Measurements from ENCODE around the gene EVI2B.
"Not testable (repeated sequence)": the region's sequence is repeated elsewhere in the genome, so short reads cannot be mapped to it uniquely, and the experiment has no call there.

The EVI2B gene

DNA sequence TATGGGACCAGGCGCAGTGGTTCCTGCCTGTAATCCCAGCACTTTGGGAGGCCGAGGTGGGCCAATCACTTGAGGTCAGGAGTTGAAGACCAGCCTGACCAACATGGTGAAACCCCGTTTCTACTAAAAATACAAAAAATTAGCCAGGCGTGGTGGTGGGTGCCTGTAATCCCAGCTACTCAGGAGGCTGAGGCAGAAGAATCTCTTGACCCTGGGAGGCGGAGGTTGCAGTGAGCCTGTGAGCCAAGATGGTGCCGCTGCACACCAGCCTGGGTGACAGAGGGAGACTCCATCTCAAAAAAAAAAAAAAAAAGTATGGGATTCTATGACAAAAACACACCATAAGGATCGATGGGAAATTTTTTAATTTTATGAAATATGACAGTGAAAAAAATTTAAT is 1.6 kb downstream of the EVI2B start:
- Histone ChIP-seq H3K4me3 (peak overlapping the region in 6 of 7 experiments; percentile 14 to 38 (median 22)), H3K27ac (peak overlapping the region in 16 of 21 experiments; percentile 0 to 96 (median 74))

GRCh38 chr17:31311526-31311925 is 2.3 kb downstream of the EVI2B start:
- Histone ChIP-seq H3K4me3 (peak overlapping the region in 6 of 7 experiments; percentile 14 to 38 (median 22)), H3K27ac (peak overlapping the region in 12 of 21 experiments; percentile 18 to 96 (median 78))

GRCh38 chr17:31310886-31311285 is 3.0 kb downstream of the EVI2B start:
- H3K4me3 ChIP-seq: peak overlapping the region in 6 of 7 experiments; percentile 14 to 26 (median 18)
- H3K27ac ChIP-seq: peak overlapping the region in 14 of 21 experiments; percentile 3 to 96 (median 76)

DNA sequence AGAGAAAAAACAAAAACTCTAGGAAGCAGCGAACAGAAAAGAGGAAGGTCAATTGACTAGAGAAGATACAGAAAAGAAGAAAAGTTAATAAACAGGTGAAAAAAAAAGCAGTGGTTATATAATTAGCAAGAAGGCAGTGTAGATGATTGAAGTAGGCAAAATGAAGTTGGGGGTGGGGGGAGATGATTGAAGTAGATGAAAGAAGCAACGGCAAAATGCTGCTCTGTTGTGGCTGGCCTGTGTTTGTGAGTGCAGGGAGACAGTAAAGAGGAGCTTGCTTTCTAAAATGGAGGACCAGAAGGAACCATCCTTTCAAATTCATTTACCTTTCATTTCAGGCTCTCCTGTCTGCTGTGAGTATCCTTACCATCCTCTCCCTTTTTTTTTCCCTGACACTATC is 3.6 kb downstream of the EVI2B start:
- Histone ChIP-seq H3K27ac (peak overlapping the region in 13 of 21 experiments; percentile 11 to 96 (median 77)), H3K4me3 (peak overlapping the region in 5 of 7 experiments; percentile 14 to 26 (median 19))

DNA sequence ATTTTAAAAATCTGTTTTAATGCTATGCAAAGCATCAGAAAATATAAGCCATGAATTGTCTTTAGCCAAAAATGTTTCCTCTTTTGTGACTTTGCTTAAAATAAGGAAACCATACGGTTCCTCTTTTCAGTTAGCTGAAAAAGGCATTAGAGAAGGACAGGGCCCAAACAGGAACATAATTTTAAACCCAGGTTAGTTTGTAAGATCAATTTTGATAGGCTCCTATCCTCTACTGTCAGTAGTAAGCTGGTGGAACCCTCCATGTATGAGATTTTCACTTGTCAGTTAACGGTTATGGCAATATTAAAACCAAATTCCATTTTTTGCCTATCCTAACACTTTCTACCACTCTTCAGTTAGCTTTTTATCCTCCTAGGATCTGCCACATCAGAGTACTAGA is 4.3 kb downstream of the EVI2B start:
- Histone ChIP-seq H3K4me3 (peak overlapping the region in 4 of 7 experiments; percentile 11 to 26 (median 16)), H3K27ac (peak overlapping the region in 14 of 21 experiments; percentile 11 to 96 (median 76))

GRCh38 chr17:31308372-31309334 is 5.2 kb downstream of the EVI2B start:
- Histone ChIP-seq H3K4me3 (peak overlapping the region in 1 of 7 experiments; percentile 26), H3K27ac (peak overlapping the region in 14 of 21 experiments; percentile 11 to 96 (median 74))

DNA sequence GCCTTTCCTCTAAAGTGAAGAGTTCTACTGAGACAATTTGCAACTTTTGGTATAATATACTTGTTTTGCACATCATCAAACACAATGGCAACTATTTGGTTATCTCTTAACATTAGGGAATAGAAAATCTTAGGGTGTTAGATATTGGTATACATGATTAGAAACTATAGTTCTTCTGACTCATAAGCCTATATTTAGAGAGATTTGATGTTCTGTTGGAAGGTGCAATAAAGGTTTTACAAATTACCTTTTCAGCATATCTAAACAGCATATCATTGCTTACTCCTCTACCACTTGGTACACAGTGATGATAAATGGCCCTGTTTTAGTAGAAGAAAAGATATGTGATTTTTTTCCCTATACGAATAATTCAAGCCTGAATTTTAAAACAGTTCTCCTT is 6.2 kb downstream of the EVI2B start:
- H3K27ac ChIP-seq: peak overlapping the region in 10 of 21 experiments; percentile 11 to 96 (median 77)
- no peak overlapping the region for H3K4me3 ChIP-seq

GRCh38 chr17:31299624-31300023 is 14.2 kb downstream of the EVI2B start:
- Histone ChIP-seq H3K27ac (no peak overlapping the region), H3K4me3 (no peak overlapping the region)

DNA sequence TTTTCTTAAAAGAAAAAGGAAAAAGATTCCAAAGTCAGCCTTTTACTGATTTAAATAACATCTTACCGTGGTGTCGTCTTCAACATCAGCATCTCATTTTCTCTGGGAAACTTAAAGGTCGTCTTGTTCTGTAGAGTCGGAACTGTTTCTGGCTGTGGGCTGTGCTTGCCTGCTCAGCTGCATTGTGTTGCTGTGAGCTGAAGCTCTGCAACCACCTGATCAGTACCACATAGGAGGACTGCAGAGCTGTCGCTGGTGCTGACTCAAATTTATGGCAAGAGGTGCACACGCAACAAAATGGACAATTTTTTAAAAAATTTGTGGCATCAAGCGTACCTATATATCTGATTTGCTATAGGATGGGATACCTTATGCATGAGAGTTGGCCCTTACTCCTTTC is 16.8 kb downstream of the EVI2B start, which contains the start of gene OMG:
TSS of gene OMG (minus strand) at position 150 of the 400 bp plus-strand sequence. CDS start 908 bp downstream, outside the sequence.
- Histone ChIP-seq H3K27ac (no peak within 1 kb of the TSS), H3K4me3 (no peak within 1 kb of the TSS)

DNA sequence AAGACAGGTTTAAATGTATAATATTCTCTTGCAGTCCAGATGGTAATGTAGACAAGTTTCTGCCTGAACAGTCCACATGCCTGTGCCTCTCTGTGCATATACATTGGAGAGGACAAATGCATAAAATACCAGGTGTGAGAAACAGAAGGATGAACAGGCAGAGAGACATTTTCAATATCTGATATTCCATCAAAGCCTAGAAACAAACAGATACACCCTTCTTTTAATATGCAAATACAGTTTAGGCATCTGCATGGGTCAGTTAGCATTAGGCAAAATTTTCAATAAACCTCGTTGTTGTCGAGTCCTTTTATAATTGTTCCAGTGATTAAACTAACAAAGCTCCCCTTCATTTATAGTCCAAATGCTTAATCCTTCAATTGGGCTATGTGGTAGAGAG is 17.7 kb downstream of the EVI2B start:
- Histone ChIP-seq H3K4me3 (no peak overlapping the region), H3K27ac (no peak overlapping the region)

DNA sequence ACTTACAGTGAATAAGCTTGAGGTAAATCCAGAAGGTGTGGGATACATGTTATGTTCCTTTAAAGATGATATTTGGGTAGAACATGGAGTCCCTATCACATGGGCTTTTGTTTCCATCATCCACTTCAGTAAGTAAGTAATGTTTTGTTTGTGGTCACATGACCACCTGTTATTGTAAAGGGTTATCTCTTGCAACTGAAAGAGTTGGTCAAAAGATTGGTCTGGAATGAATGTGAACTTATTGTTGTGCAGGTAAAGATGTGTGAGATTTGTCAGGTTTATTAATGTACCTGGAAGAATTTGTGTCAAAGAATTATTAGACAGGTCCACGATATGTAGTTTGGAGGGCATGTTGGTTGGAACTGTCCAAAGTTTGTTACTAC is 18.4 kb downstream of the EVI2B start:
- no peak overlapping the region for H3K4me3 ChIP-seq
- no peak overlapping the region for H3K27ac ChIP-seq

DNA sequence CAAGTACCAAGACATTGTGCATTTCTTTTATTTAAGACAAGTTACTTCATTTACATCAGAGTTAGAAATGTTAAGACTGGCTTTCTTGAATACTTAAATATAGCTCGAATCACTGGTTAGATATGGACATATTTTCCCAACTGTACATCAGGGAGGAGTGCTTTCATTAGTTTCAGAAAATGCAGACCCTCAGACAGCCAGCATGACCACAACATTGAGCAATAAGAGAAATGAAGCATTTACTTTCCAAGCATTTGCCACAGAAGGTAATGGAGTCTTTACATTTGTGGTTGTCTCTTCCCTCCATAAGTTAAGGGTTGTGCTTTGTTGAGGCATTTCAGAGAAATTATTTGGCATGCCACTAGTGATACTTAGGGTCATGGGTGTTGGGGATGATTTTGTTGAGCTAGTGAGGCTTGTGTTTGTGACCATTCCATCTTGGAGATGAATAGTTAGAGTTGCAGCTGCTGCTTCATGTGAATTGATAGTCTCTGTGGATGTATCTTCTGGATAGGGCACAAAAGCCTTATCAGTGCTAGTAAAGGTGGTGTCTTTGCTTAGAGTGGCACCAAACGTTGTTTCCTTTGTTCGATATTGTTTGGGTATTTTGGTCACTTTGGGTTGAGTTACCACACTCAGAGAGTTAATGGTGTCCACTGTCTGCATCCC is 18.9 kb downstream of the EVI2B start:
- no peak overlapping the region for H3K27ac ChIP-seq

DNA sequence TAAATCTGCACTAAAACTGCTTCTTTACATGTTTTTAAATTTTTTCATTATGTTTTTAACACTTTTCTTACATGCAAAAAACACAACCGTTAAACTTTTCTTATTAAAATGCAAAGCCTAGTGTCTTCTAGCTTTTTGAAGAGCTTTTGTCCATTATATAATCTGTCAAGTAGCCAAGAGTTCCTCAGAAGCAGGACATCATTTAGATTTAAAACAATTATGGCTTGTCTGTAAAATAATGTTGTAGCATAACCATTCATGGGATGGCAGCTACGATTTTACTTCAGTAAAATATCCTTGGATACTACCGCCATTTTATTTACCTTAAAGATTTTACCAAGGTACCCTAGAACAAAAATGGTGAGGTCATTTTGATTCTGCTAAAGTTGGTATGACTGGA is 19.6 kb downstream of the EVI2B start:
- H3K4me3 ChIP-seq: no peak overlapping the region
- H3K27ac ChIP-seq: no peak overlapping the region

More for the DNA sequence above, 18.9 kb downstream of the EVI2B start:
- no peak overlapping the region for H3K4me3 ChIP-seq

DNA sequence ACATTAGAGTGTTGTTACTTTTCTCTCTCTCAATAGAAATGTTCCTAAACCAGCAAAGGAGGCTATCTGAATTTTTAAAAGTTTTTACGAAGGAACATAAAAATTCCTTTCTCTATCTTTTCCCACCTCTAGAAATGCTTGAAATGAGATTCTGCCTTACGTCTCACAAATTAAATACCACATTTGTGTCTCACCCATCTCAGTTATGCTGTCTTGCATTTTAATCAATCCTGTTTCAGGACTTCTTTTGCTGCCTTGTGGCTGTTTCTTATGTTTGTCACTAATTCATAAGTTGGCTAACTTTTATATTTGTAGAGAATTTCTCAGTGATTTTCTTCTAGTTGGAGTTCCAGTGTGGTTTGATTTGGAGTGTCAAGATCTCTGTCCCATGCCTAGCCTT is 20.3 kb downstream of the EVI2B start:
- no peak overlapping the region for H3K4me3 ChIP-seq
- no peak overlapping the region for H3K27ac ChIP-seq

GRCh38 chr17:31291820-31292219 is 22.0 kb downstream of the EVI2B start:
- Histone ChIP-seq H3K27ac (no peak overlapping the region), H3K4me3 (no peak overlapping the region)

DNA sequence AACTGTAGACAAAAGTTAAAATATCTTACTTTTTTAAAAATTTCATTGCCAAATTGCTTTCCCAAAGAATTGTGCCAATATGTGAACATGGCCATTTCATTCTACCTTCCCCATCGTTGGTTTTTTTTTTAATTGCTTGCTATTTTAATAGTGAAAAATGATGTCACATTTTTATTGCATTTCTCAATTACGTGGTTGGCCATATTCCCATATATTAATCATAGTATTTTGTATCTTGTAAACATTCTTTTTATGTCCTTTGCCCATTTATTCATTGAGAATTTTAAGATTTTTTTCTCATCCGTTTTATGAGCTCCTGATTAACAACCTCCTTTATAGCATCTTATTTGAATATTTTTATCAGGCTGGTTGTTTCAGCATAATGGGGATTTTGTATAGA is 24.1 kb downstream of the EVI2B start:
- H3K27ac ChIP-seq: no peak overlapping the region
- H3K4me3 ChIP-seq: no peak overlapping the region

DNA sequence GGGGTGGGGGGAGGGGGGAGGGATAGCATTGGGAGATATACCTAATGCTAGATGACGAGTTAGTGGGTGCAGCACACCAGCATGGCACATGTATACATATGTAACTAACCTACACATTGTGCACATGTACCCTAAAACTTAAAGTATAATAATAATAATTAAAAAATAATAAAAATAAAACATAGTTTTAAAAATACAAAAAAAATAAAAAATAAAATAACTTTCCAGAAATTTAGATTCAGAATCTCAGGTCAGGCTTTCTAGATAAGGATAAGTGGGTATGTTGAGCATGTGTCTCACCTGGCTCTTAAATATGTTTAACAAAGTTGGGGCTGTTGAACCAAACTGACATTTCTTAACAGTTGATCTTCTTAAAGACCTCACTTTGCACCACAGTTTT is 25.9 kb downstream of the EVI2B start:
- not testable (repeated sequence) for H3K4me3 ChIP-seq, H3K27ac ChIP-seq

DNA sequence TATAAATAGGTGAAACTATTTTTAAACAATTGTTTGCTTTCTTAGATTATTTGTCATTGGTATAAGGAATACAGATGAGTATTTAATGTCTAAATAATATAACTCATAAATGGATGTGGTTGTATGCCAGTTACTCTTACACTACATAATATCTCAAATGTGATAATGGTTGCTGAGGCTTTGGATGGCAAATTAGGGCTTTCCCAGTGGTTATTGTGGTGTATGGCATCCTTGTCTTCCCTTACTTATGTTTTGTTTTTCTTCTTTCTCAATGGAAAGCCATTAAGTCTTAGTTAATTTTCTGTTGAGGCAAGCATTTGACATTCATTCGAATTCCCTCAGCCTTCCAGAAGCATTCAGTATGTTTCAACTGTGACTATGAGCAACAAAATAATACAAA is 27.3 kb downstream of the EVI2B start:
- H3K27ac ChIP-seq: no peak overlapping the region
- H3K4me3 ChIP-seq: no peak overlapping the region

GRCh38 chr17:31283841-31284240 is 30.0 kb downstream of the EVI2B start:
- no peak overlapping the region for H3K4me3 ChIP-seq
- H3K27ac ChIP-seq: no peak overlapping the region

DNA sequence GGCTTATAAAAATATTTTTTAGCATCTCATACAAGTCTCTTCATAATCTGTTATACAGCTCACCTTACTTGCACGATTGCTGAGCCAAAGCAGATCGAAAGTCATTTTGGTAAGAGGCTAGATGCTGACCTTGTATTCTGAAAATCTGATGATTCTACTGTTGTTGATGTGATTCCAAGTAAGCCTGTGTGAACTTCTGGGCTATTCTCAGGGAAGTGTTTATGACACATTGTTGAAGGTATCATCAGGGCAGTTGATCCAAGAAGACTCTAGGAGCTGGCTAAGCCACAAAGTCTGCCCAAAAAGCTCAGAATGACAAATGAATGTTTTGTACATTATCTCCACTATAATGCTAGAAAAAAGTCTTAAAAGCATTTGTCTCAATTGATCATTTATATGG is 32.8 kb downstream of the EVI2B start:
- no peak overlapping the region for H3K4me3 ChIP-seq
- H3K27ac ChIP-seq: no peak overlapping the region

- no peak overlapping the region for H3K27ac ChIP-seq
- H3K4me3 ChIP-seq: no peak overlapping the region
These were observed 34.5 kb downstream of the EVI2B start for GRCh38 chr17:31279401-31279800.

All from skin epidermis (tissue), 12 donors.